Neural crest cell (in vitro differentiated cells): ENCODE data around the gene USP4. TPM values are rescaled to one million over a fixed set of nuclear protein-coding genes. Genes with fewer than 3 reads are reported as not detected.
"Not testable (repeated sequence)": the region's sequence is repeated elsewhere in the genome, so short reads cannot be mapped to it uniquely, and the experiment has no call there.

ENCODE experiments used
- DNase-seq: peaks from one replicate; pipeline ENCODE4 v3.0.0; 2021; ENCODE audit warnings: low read depth, mixed read lengths, low spot score
- H3K27ac Mint-ChIP-seq: one replicate; pipeline ENCODE4 v1.8.0; 2021; ENCODE audit warnings: mild to moderate bottlenecking, mixed read lengths; ENCODE audit not compliant: unreplicated experiment
- H3K27me3 Mint-ChIP-seq: 2 replicates; pipeline ENCODE4 v1.8.0; 2021; ENCODE audit warnings: low read depth, mild to moderate bottlenecking, mixed read lengths
- H3K36me3 Mint-ChIP-seq: 2 replicates; pipeline ENCODE4 v1.8.0; 2021; ENCODE audit warnings: low read depth, mild to moderate bottlenecking, mixed read lengths
- H3K4me1 Mint-ChIP-seq: 2 replicates; pipeline ENCODE4 v1.8.0; 2021; ENCODE audit warnings: mixed read lengths
- H3K4me3 Mint-ChIP-seq: one replicate; pipeline ENCODE4 v1.8.0; 2021; ENCODE audit warnings: mild to moderate bottlenecking, mixed read lengths
- H3K9me3 Mint-ChIP-seq: 2 replicates; pipeline ENCODE4 v1.8.0; 2021; ENCODE audit warnings: mixed read lengths
- total RNA-seq: library from RNA; stranded (reverse); gene quantifications from 2 replicates; pipeline ENCODE4 v1.2.1, GENCODE V29; 2021
- TF ChIP-seq, protein P1 (sequence below): fragments of 200-600 bp; sonication (generic); conservative IDR thresholded peaks from 2 replicates; pipeline ENCODE4 v1.5.0; 2021; ENCODE audit warnings: antibody characterized with exemption, mild to moderate bottlenecking

Gene USP4
- total RNA-seq, 1 donor from 2014 or later = 41.5 TPM

DNA sequence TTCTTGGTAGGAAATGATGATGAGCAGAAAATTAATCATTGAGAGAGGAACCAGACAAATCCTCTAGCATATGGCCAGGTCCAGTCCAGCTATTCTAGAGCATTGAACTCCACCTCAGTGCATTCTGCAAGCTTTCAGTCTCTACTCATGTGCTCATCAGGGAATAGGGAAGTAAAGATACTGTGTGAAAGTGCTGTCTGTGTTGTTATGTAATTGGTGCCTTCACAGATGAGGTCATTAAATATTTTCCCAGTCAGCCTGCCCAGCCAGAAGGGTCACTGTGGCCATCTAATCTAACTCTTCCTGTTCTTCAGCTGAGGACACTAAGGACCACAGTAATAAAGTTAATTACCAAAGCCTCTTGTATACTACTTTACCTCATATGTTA is 91.0 kb downstream of the USP4 start:
- TF ChIP-seq, protein P1, sequence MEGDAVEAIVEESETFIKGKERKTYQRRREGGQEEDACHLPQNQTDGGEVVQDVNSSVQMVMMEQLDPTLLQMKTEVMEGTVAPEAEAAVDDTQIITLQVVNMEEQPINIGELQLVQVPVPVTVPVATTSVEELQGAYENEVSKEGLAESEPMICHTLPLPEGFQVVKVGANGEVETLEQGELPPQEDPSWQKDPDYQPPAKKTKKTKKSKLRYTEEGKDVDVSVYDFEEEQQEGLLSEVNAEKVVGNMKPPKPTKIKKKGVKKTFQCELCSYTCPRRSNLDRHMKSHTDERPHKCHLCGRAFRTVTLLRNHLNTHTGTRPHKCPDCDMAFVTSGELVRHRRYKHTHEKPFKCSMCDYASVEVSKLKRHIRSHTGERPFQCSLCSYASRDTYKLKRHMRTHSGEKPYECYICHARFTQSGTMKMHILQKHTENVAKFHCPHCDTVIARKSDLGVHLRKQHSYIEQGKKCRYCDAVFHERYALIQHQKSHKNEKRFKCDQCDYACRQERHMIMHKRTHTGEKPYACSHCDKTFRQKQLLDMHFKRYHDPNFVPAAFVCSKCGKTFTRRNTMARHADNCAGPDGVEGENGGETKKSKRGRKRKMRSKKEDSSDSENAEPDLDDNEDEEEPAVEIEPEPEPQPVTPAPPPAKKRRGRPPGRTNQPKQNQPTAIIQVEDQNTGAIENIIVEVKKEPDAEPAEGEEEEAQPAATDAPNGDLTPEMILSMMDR = no peak
- no peak for DNase-seq
- no peaks in the 10 kb centered on the region for H3K27me3 Mint-ChIP-seq
- H3K4me1 Mint-ChIP-seq = peaks cover 14% of the 10 kb centered on the region
- no peaks in the 10 kb centered on the region for H3K9me3 Mint-ChIP-seq
- no peak overlapping the region for H3K27ac Mint-ChIP-seq
- H3K36me3 Mint-ChIP-seq = no peaks in the 10 kb centered on the region
- H3K4me3 Mint-ChIP-seq = no peak overlapping the region

DNA sequence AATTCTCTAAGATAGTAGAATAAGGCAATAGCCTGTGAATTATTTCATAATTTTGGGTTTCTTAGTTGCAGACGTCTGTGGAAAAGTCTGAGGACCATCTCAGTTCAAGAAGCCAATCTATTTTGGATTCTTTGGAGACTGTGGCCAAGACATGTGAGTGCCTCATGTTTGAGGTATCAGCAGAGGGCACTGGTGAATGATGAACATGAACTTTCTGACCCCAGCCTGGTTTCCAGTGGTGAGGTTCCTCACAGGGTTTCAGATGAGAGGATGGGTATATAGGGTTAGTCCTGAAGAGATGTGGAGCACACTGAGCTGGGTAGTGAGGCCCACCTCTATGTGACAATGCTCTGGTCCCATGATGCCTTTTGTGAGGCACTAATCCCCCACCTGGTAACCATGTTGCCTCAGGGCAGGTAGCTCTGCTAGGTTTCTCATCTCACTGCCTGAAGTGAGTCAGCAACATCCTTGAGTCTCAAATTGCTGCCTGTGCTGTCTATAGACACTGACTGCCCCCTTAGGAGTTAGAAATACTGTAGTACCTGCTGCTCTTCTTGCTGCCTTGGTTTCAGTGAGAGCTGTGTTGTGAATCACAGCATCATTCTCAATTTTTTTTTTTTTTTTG is 95.2 kb downstream of the USP4 start:
- no peak overlapping the region for H3K27ac Mint-ChIP-seq
- no peak overlapping the region for H3K4me3 Mint-ChIP-seq
- no peaks in the 10 kb centered on the region for H3K9me3 Mint-ChIP-seq
- H3K27me3 Mint-ChIP-seq = no peaks in the 10 kb centered on the region
- TF ChIP-seq, protein P1 = no peak
- H3K4me1 Mint-ChIP-seq = peaks cover 2% of the 10 kb centered on the region
- no peak for DNase-seq
- H3K36me3 Mint-ChIP-seq = no peaks in the 10 kb centered on the region

DNA sequence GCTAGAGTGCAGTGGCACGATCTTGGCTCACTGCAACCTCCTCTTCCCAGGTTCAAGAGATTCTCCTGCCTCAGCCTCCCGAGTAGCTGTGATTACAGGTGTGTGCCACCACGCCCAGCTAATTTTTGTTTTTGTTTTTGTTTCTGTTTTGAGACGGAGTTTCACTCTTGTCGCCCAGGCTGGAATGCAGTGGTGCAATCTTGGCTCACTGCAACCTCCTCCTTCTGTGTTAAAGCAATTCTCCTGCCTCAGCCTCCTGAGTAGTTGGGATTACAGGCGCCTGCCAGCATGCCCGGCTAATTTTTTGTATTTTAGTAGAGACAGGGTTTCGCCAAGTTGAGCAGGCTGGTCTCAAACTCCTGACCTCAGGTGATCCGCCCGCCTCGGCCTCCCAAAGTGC is 99.8 kb downstream of the USP4 start:
- not testable (repeated sequence) for H3K9me3 Mint-ChIP-seq, H3K36me3 Mint-ChIP-seq, DNase-seq, H3K27me3 Mint-ChIP-seq, H3K27ac Mint-ChIP-seq, H3K4me3 Mint-ChIP-seq, H3K4me1 Mint-ChIP-seq

DNA sequence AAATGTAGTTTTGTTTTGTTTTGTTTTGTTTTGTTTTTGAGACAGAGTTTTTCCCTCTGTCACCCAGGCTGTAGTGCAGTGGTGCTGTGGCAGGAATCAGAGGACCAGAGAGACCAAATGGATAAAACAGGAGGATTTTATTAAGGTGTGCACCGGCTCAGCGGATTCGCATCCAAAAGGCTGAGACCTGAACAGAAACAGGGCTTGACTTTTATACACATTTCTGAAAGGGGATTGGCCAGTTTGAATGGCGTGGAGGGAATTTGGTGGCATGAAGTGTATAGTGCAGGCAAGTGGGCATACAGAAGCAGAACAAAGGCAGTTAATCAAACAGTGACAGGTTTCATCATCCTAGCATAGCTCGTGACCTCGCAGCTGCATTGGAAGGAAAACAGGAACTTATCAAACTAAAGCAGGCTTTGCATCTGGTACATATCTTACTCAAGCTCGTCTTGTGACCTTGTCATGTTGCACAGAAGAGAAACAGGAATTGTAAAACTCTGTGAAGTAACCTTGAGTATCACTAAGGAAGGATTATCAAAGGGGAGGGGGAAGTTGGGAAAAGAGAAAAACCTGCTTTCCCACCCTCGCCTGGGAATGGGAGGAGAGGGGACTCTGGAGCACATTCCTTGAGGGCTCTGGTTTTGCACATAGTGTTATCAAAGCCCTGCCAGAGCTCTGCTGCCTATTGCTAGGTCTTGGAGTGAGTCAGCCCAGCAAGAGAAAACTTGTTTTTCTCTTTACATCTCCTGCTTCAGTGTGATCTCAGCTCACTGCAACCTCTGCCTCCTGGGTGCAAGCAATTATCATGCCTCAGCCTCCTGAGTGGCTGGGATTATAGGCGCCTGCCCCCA is 101.4 kb downstream of the USP4 start:
- Mint-ChIP-seq H3K4me1 (peaks cover 6% of the 10 kb centered on the region), H3K36me3 (peaks cover 3% of the 10 kb centered on the region), H3K27me3 (no peaks in the 10 kb centered on the region), H3K4me3 (no peak overlapping the region), H3K27ac (peak overlapping the region; percentile 88), H3K9me3 (peaks cover 3% of the 10 kb centered on the region)
- TF ChIP-seq, protein P1 = no peak
- no peak for DNase-seq

DNA sequence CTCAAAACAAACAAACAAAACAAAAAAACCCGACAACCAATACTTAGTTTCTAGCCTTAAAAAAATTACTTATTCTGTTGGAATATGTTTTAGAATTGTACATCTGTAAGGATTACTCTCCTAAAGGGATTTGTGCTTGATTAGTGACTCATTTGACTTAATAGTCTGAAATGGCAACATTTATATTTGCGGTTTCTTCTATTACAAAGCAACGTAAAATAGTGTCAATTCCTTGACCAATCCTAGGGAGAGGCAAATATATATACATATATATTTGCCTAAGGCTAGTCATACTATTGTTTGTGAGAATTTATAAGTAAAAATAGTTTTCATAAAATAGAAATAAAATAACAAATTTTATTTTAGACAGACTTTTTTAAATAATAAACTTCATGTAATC is 102.5 kb downstream of the USP4 start:
- Mint-ChIP-seq H3K9me3 (peaks cover 8% of the 10 kb centered on the region), H3K4me3 (no peak overlapping the region), H3K27ac (no peak overlapping the region), H3K36me3 (peaks cover 7% of the 10 kb centered on the region), H3K4me1 (peaks cover 6% of the 10 kb centered on the region), H3K27me3 (peaks cover 5% of the 10 kb centered on the region)
- TF ChIP-seq, protein P1 = no peak
- DNase-seq = no peak

DNA sequence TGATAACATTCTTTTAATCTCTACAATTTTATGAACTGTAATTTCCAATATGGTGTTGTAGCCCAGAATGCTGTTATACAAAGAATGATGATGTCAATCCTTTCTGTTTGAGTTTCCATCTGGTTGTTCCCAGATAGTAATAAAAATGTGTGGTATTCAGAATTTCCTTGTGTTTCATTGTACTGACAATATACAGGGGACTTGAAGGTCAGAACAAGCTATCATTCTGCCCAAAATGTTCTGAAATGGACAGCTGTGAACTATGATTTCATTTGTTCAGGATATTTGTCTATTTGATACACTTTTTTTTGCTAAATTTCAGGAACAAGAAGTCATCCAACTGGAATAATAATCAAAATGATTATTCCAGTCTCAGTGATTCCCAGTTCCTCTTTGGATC is 103.6 kb downstream of the USP4 start:
- Mint-ChIP-seq H3K4me3 (no peak overlapping the region), H3K4me1 (peaks cover 6% of the 10 kb centered on the region), H3K9me3 (peaks cover 10% of the 10 kb centered on the region), H3K36me3 (peaks cover 7% of the 10 kb centered on the region), H3K27me3 (peaks cover 5% of the 10 kb centered on the region), H3K27ac (no peak overlapping the region)
- TF ChIP-seq, protein P1 = no peak
- DNase-seq = no peak

DNA sequence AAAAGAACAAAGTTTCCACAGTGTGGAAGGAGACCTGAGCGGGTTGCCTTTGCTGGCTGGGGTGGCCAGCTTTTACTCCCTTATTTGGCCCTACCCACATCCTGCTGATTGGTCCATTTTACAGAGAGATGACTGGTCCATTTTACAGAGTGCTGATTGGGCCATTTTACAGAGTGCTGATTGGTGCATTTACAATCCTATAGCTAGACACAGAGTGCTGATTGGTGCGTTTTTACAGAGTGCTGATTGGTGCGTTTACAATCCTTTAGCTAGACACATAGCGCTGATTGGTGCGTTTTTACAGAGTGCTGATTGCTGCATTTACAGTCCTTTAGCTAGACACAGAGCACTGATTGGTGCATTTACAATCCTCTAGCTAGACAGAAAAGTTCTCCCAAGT is 111.0 kb downstream of the USP4 start:
- peaks cover 19% of the 10 kb centered on the region for H3K9me3 Mint-ChIP-seq

More for the DNA sequence above, 111.0 kb downstream of the USP4 start:
- not testable (repeated sequence) for H3K27ac Mint-ChIP-seq, DNase-seq, H3K27me3 Mint-ChIP-seq, H3K4me1 Mint-ChIP-seq, H3K4me3 Mint-ChIP-seq
- H3K36me3 Mint-ChIP-seq = peaks cover 22% of the 10 kb centered on the region
